GM21367 (cell line): ENCODE results near the gene AEBP1.

Experiments used
- ATAC-seq: cut with Tn5 transposase; IDR thresholded peaks from one replicate; pipeline ENCODE4 v1.9.1; 2021; ENCODE audit not compliant: unreplicated experiment

The AEBP1 gene

GRCh38 chr7:44103923-44104859 lies at the start of gene AEBP1:
TSS of gene AEBP1 (plus strand) at chr7:44104345. CDS start at chr7:44104666, 321 bp downstream.
- ATAC-seq, result no peak

GRCh38 chr7:44056681-44057080 lies 47.5 kb upstream of the AEBP1 start:
- no peak for ATAC-seq

- ATAC-seq, result no peak
Measured at GRCh38 chr7:44057181-44057848, 46.8 kb upstream of the AEBP1 start.

GRCh38 chr7:44057849-44058758 lies 46.0 kb upstream of the AEBP1 start:
- no peak for ATAC-seq

- no peak for ATAC-seq
Measured at GRCh38 chr7:44058759-44059218, 45.4 kb upstream of the AEBP1 start.

- ATAC-seq, result peak; percentile 50
Measured at GRCh38 chr7:44059219-44060090, 44.7 kb upstream of the AEBP1 start.

- no peak for ATAC-seq
Measured at GRCh38 chr7:44060091-44060947, 43.8 kb upstream of the AEBP1 start.

GRCh38 chr7:44060948-44061644 lies 43.0 kb upstream of the AEBP1 start:
- ATAC-seq, result no peak

GRCh38 chr7:44061645-44062179 lies 42.4 kb upstream of the AEBP1 start:
- ATAC-seq, result no peak

GRCh38 chr7:44062180-44062902 lies 41.8 kb upstream of the AEBP1 start:
- no peak for ATAC-seq

- ATAC-seq, result no peak
Measured at GRCh38 chr7:44062903-44063295, 41.2 kb upstream of the AEBP1 start.

- no peak for ATAC-seq
Measured at GRCh38 chr7:44063547-44063893, 40.6 kb upstream of the AEBP1 start.

GRCh38 chr7:44063894-44064651 lies 40.1 kb upstream of the AEBP1 start:
- ATAC-seq, result no peak

- ATAC-seq, result no peak
Measured at GRCh38 chr7:44064791-44065430, 39.2 kb upstream of the AEBP1 start.

- no peak for ATAC-seq
Measured at GRCh38 chr7:44065431-44066110, 38.6 kb upstream of the AEBP1 start, which contains the start of gene PGAM2. TSS of gene PGAM2 (minus strand) at chr7:44065567. CDS start at chr7:44065529, 38 bp downstream.

- no peak for ATAC-seq
Measured at GRCh38 chr7:44066111-44066460, 38.1 kb upstream of the AEBP1 start.
